HCT116 (cell line): ENCODE data around the gene ZNF423. TPM values are rescaled to one million over a fixed set of nuclear protein-coding genes. Genes with fewer than 3 reads are reported as not detected.

Experiments
- ATAC-seq: fragments of 200-7000 bp; cut with Tn5 transposase; 2 replicates; pipeline ENCODE4 v1.9.1; 2020; ENCODE audit warnings: mild to moderate bottlenecking, moderate library complexity
- BruUV-seq: library from RNA; stranded (reverse); fragments of 400-500 nt; replicated peaks from 2 replicates; lab custom pipeline; 2021; lab: Mats Ljungman, UMichigan
- CTCF ChIA-PET: fragments of 300-600 bp; sonication (Branson Sonifier 250); formaldehyde crosslinking; loops from one replicate; lab custom pipeline; 2021; ENCODE audit warnings: antibody characterized with exemption; lab: Charles Lee
- POLR2A ChIA-PET: fragments of 300-600, 350-600 bp; sonication (Branson Sonifier 250); formaldehyde crosslinking; loops from one replicate; lab custom pipeline; 2021; ENCODE audit warnings: antibody characterized with exemption; lab: Charles Lee
- RAD21 ChIA-PET, 2 experiments: fragments of 300-600 bp; sonication (Branson Sonifier 250); formaldehyde crosslinking; loops; one replicate each; lab custom pipeline; 2023; ENCODE audit warnings: low total read pairs in 2 of 2; ENCODE audit not compliant: uncharacterized antibody in 2 of 2, unreplicated experiment in 2 of 2, low non-redundant PET in 1 of 2; lab: Charles Lee
- DNase-seq: peaks from one replicate; pipeline ENCODE4 v3.0.0-alpha.2; 2010; ENCODE audit warnings: low read depth, low spot score
- H2AFZ ChIP-seq: fragments of 200-600 bp; shearing (Covaris generic), sonication (generic); 2 replicates; pipeline ENCODE4 v1.6.1; 2017; ENCODE audit warnings: low read depth, mixed run types, mixed read lengths, antibody characterized with exemption, low read length; ENCODE audit not compliant: poor library complexity, severe bottlenecking
- H3K27ac ChIP-seq: 2 replicates; pipeline ENCODE4 v1.5.1; 2012; ENCODE audit warnings: low read depth, low read length
- H3K27me3 ChIP-seq: fragments of 200-600 bp; sonication (generic); 2 replicates; pipeline ENCODE4 v1.6.1; 2016; ENCODE audit warnings: mixed run types, low read length, mixed read lengths; ENCODE audit not compliant: insufficient read depth
- H3K36me3 ChIP-seq, 2 experiments: fragments of 200-500 bp in 1 of 2; fragments of 200-600 bp in 1 of 2; sonication (Bioruptor generic) in 1 of 2; sonication (generic) in 1 of 2; 2 replicates each; pipeline versions ENCODE4 v1.5.1 to v1.6.1; 2014 to 2016; ENCODE audit warnings: low read length in 2 of 2, inconsistent platforms in 1 of 2, mixed read lengths in 1 of 2, mixed run types in 1 of 2; ENCODE audit not compliant: insufficient read depth in 2 of 2, control insufficient read depth in 1 of 2
- H3K4me1 ChIP-seq, 2 experiments: fragments of 200-600 bp in 1 of 2; sonication (generic) in 1 of 2; 2 replicates each; pipeline versions ENCODE4 v1.5.1 to v1.6.1; 2012 to 2017; ENCODE audit warnings: low read length in 2 of 2, inconsistent platforms in 1 of 2, mild to moderate bottlenecking in 1 of 2, mixed read lengths in 1 of 2, mixed run types in 1 of 2, moderate library complexity in 1 of 2; ENCODE audit not compliant: insufficient read depth in 2 of 2, control insufficient read depth in 1 of 2
- H3K4me2 ChIP-seq: fragments of 200-600 bp; sonication (generic); 2 replicates; pipeline ENCODE4 v1.6.1; 2017; ENCODE audit warnings: mixed run types, low read length, mixed read lengths
- H3K4me3 ChIP-seq, 2 experiments: fragments of 200-600 bp in 1 of 2; sonication (generic) in 1 of 2; replicated peaks in 1 of 2; 2 replicates each; pipeline ENCODE4 v1.5.1; 2011 to 2016; ENCODE audit warnings: low read length in 2 of 2, control low read depth in 1 of 2, low read depth in 1 of 2, mild to moderate bottlenecking in 1 of 2, mixed read lengths in 1 of 2, mixed run types in 1 of 2
- H3K79me2 ChIP-seq: fragments of 200-600 bp; sonication (generic); 2 replicates; pipeline ENCODE4 v1.6.1; 2017; ENCODE audit warnings: mild to moderate bottlenecking, mixed run types, low read length, moderate library complexity, mixed read lengths; ENCODE audit not compliant: insufficient read depth
- H3K9ac ChIP-seq: fragments of 200-600 bp; sonication (generic); 2 replicates; pipeline ENCODE4 v1.6.1; 2016; ENCODE audit warnings: low read length, mixed read lengths
- H3K9me2 ChIP-seq: fragments of 200-600 bp; sonication (generic), shearing (Covaris generic); 2 replicates; pipeline ENCODE4 v1.6.1; 2017; ENCODE audit warnings: mixed run types, mild to moderate bottlenecking, moderate library complexity; ENCODE audit not compliant: insufficient read depth
- H3K9me3 ChIP-seq, 2 experiments: fragments of 200-500 bp in 1 of 2; fragments of 200-600 bp in 1 of 2; sonication (Bioruptor generic) in 1 of 2; sonication (generic) in 1 of 2; 2 replicates each; pipeline ENCODE4 v1.6.1; 2014 to 2017; ENCODE audit warnings: low read length in 2 of 2, mixed read lengths in 2 of 2, inconsistent platforms in 1 of 2, low read depth in 1 of 2, mild to moderate bottlenecking in 1 of 2, mixed run types in 1 of 2, moderate library complexity in 1 of 2; ENCODE audit not compliant: control insufficient read depth in 1 of 2, insufficient read depth in 1 of 2
- H4K20me1 ChIP-seq: fragments of 200-600 bp; sonication (generic), shearing (Covaris generic); 2 replicates; pipeline ENCODE4 v1.6.1; 2017; ENCODE audit warnings: mixed run types, mild to moderate bottlenecking, moderate library complexity; ENCODE audit not compliant: insufficient read depth
- ATF3 ChIP-seq: IDR thresholded peaks from 2 replicates; pipeline ENCODE4 v1.6.1; 2012
- CBX3 ChIP-seq: IDR thresholded peaks from 2 replicates; pipeline ENCODE4 v1.6.1; 2012; ENCODE audit warnings: low read depth
- CEBPB ChIP-seq: IDR thresholded peaks from 2 replicates; pipeline ENCODE4 v1.6.1; 2012; ENCODE audit warnings: low read depth
- CTCF ChIP-seq, 3 experiments: fragments of 200-600 bp in 1 of 3; sonication (generic) in 1 of 3; IDR thresholded peaks in 2 of 3; conservative IDR thresholded peaks in 1 of 3; 2 replicates each; pipeline ENCODE4 v1.5.1; 2012 to 2017; ENCODE audit warnings: low read depth in 2 of 3, low read length in 2 of 3, antibody characterized with exemption in 1 of 3, borderline replicate concordance in 1 of 3, control low read depth in 1 of 3, mild to moderate bottlenecking in 1 of 3, mixed read lengths in 1 of 3, mixed run types in 1 of 3, moderate library complexity in 1 of 3; ENCODE audit not compliant: insufficient read depth in 1 of 3
- EGR1 ChIP-seq: IDR thresholded peaks from 2 replicates; pipeline ENCODE4 v1.6.1; 2012; ENCODE audit warnings: low read depth
- EZH2 ChIP-seq: fragments of 200-600 bp; sonication (generic); IDR thresholded peaks from 2 replicates; pipeline ENCODE4 v1.6.1; 2017; ENCODE audit warnings: antibody characterized with exemption, mixed run types
- EZH2phosphoT487 ChIP-seq: fragments of 200-600 bp; IDR thresholded peaks from 2 replicates; pipeline ENCODE4 v1.6.1; 2018; ENCODE audit warnings: antibody characterized with exemption, borderline replicate concordance
- JUND ChIP-seq: IDR thresholded peaks from 2 replicates; pipeline ENCODE4 v1.6.1; 2012
- POLR2A ChIP-seq: IDR thresholded peaks from 2 replicates; pipeline ENCODE4 v1.7.0; 2011; ENCODE audit warnings: borderline replicate concordance; ENCODE audit not compliant: insufficient read depth, insufficient read length; ENCODE audit errors: extremely low read depth
- POLR2AphosphoS5 ChIP-seq: IDR thresholded peaks from 2 replicates; pipeline ENCODE4 v1.6.1; 2011; ENCODE audit warnings: mild to moderate bottlenecking, low read depth, low read length, moderate library complexity
- RAD21 ChIP-seq: IDR thresholded peaks from 2 replicates; pipeline ENCODE4 v1.6.1; 2012; ENCODE audit warnings: low read depth, mild to moderate bottlenecking
- SP1 ChIP-seq: IDR thresholded peaks from 2 replicates; pipeline ENCODE4 v1.6.1; 2012; ENCODE audit warnings: low read depth
- SRF ChIP-seq: IDR thresholded peaks from 2 replicates; pipeline ENCODE4 v1.6.1; 2012; ENCODE audit warnings: low read depth
- TCF7L2 ChIP-seq: IDR thresholded peaks from 2 replicates; pipeline ENCODE4 v1.7.0; 2011; ENCODE audit warnings: borderline replicate concordance, inconsistent platforms; ENCODE audit not compliant: insufficient read depth, insufficient read length; ENCODE audit errors: extremely low read depth
- ZFX ChIP-seq: fragments of 450-650 bp; IDR thresholded peaks from 2 replicates; pipeline ENCODE4 v1.6.1; 2017
- ZNF274 ChIP-seq: fragments of 200-500 bp; sonication (Bioruptor generic); IDR thresholded peaks from 2 replicates; pipeline ENCODE4 v1.6.1; 2014; ENCODE audit warnings: mild to moderate bottlenecking, low read depth, low read length, inconsistent platforms
- intact Hi-C: fragments of 100-400 bp; cut with micrococcal nuclease; formaldehyde crosslinking; loops from 2 replicates; pipeline ENCODE4 v1.10.0; 2022
- total RNA-seq: library from RNA; stranded (reverse); gene quantifications from one replicate; pipeline ENCODE4 v1.2.1, GENCODE V29; 2021; ENCODE audit not compliant: unreplicated experiment
- TF ChIP-seq, protein P1 (sequence below): IDR thresholded peaks from 2 replicates; pipeline ENCODE4 v1.6.1; 2012; ENCODE audit warnings: low read depth
- TF ChIP-seq, protein P2 (sequence below): IDR thresholded peaks from 2 replicates; pipeline ENCODE4 v1.6.1; 2012

ZNF423 gene
- total RNA-seq, 1 experiment from 2014 or later = 0.22 TPM

GRCh38 chr16:49659356-49659755, 196.6 kb downstream of the ZNF423 start:
- Histone ChIP-seq H4K20me1 (no peaks in the 10 kb centered on the region), H3K4me3 (no peak overlapping the region), H3K9me2 (no peaks in the 10 kb centered on the region), H3K9me3 (no peaks in the 10 kb centered on the region), H3K36me3 (no peaks in the 10 kb centered on the region), H3K27me3 (no peaks in the 10 kb centered on the region), H3K4me2 (no peak overlapping the region), H3K4me1 (no peaks in the 10 kb centered on the region), H3K9ac (no peak overlapping the region), H3K27ac (no peak overlapping the region), H2AFZ (no peak overlapping the region), H3K79me2 (no peaks in the 10 kb centered on the region)
- ChIA-PET RAD21 (no interaction called here), POLR2A (no interaction called here), CTCF (no interaction called here)
- ATAC-seq (no peak), DNase-seq (no peak)
- intact Hi-C loops = no loop called here
- TF ChIP-seq CBX3 (no peak), EZH2phosphoT487 (no peak)
- no TSS peak for BruUV-seq

- H3K4me1 ChIP-seq = no peaks in the 10 kb centered on the region
- H3K4me3 ChIP-seq = no peak overlapping the region
- ATAC-seq (no peak), DNase-seq (no peak)
- intact Hi-C loops = no loop called here
- no peak overlapping the region for H3K27ac ChIP-seq
- H3K27me3 ChIP-seq = no peaks in the 10 kb centered on the region
- H3K9ac ChIP-seq = no peak overlapping the region
- BruUV-seq = no TSS peak
- POLR2A ChIA-PET = no interaction called here
- H2AFZ ChIP-seq = no peak overlapping the region
- no peaks in the 10 kb centered on the region for H4K20me1 ChIP-seq
- CTCF ChIA-PET = no interaction called here
- no peaks in the 10 kb centered on the region for H3K79me2 ChIP-seq
- RAD21 ChIA-PET = no interaction called here
- no peak overlapping the region for H3K4me2 ChIP-seq
- no peaks in the 10 kb centered on the region for H3K9me2 ChIP-seq
- H3K9me3 ChIP-seq = no peaks in the 10 kb centered on the region
- no peaks in the 10 kb centered on the region for H3K36me3 ChIP-seq
- TF ChIP-seq, protein P1, sequence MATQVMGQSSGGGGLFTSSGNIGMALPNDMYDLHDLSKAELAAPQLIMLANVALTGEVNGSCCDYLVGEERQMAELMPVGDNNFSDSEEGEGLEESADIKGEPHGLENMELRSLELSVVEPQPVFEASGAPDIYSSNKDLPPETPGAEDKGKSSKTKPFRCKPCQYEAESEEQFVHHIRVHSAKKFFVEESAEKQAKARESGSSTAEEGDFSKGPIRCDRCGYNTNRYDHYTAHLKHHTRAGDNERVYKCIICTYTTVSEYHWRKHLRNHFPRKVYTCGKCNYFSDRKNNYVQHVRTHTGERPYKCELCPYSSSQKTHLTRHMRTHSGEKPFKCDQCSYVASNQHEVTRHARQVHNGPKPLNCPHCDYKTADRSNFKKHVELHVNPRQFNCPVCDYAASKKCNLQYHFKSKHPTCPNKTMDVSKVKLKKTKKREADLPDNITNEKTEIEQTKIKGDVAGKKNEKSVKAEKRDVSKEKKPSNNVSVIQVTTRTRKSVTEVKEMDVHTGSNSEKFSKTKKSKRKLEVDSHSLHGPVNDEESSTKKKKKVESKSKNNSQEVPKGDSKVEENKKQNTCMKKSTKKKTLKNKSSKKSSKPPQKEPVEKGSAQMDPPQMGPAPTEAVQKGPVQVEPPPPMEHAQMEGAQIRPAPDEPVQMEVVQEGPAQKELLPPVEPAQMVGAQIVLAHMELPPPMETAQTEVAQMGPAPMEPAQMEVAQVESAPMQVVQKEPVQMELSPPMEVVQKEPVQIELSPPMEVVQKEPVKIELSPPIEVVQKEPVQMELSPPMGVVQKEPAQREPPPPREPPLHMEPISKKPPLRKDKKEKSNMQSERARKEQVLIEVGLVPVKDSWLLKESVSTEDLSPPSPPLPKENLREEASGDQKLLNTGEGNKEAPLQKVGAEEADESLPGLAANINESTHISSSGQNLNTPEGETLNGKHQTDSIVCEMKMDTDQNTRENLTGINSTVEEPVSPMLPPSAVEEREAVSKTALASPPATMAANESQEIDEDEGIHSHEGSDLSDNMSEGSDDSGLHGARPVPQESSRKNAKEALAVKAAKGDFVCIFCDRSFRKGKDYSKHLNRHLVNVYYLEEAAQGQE = no peak
- no peak for TF ChIP-seq ZNF274
- no peak for TF ChIP-seq EZH2
- no peak for TF ChIP-seq SRF
- TF ChIP-seq, protein P2, sequence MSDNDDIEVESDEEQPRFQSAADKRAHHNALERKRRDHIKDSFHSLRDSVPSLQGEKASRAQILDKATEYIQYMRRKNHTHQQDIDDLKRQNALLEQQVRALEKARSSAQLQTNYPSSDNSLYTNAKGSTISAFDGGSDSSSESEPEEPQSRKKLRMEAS = no peak
- no peak for TF ChIP-seq POLR2A
- TF ChIP-seq RAD21 = no peak
- TF ChIP-seq ATF3 = no peak
- TF ChIP-seq CBX3 = no peak
- TF ChIP-seq POLR2AphosphoS5 = no peak
- no peak for TF ChIP-seq ZFX
- TF ChIP-seq CEBPB = no peak
- no peak for TF ChIP-seq CTCF (IDR thresholded peaks at IDR 0.05 in 2 of 3, conservative IDR thresholded peaks at IDR 0.05 in 1 of 3; ENCODE audit: borderline replicate concordance in 1 of 3, insufficient read depth in 1 of 3, low read depth in 2 of 3, low read length in 2 of 3)
- TF ChIP-seq JUND = no peak
- TF ChIP-seq EGR1 = no peak
- no peak for TF ChIP-seq TCF7L2
- no peak for TF ChIP-seq SP1
Observed at GRCh38 chr16:49658531-49658930, 197.4 kb downstream of the ZNF423 start.
